HEK293 (cell line): ENCODE results near the gene PRSS12.

Source experiments
- BCL11A ChIP-seq: fragments of 450-650 bp; formaldehyde crosslinking; IDR thresholded peaks from 2 replicates; pipeline ENCODE4 v1.5.1; 2016; ENCODE audit warnings: low read depth, missing biosample characterization, missing genetic modification characterization
- GLIS1 ChIP-seq: fragments of 450-650 bp; formaldehyde crosslinking; IDR thresholded peaks from 2 replicates; pipeline ENCODE4 v1.5.1; 2016; ENCODE audit warnings: missing biosample characterization, missing genetic modification characterization
- KLF10 ChIP-seq: fragments of 450-650 bp; IDR thresholded peaks from 2 replicates; pipeline ENCODE4 v1.5.1; 2018; ENCODE audit warnings: missing biosample characterization, mild to moderate bottlenecking, missing genetic modification characterization
- SALL2 ChIP-seq: fragments of 450-650 bp; formaldehyde crosslinking; IDR thresholded peaks from 2 replicates; pipeline ENCODE4 v1.5.0; 2017; ENCODE audit warnings: missing biosample characterization, mild to moderate bottlenecking, missing genetic modification characterization, borderline replicate concordance
- SCRT1 ChIP-seq: fragments of 450-650 bp; formaldehyde crosslinking; IDR thresholded peaks from 2 replicates; pipeline ENCODE4 v1.5.1; 2016; ENCODE audit warnings: missing biosample characterization, missing genetic modification characterization, borderline replicate concordance
- TRIM28 ChIP-seq: IDR thresholded peaks from 2 replicates; pipeline ENCODE4 v1.6.1; 2011; ENCODE audit warnings: low read length, control low read depth, borderline replicate concordance
- ZBTB1 ChIP-seq: fragments of 450-650 bp; formaldehyde crosslinking; IDR thresholded peaks from 2 replicates; pipeline ENCODE4 v1.5.1; 2016; ENCODE audit warnings: missing biosample characterization, missing genetic modification characterization
- ZBTB20 ChIP-seq: fragments of 450-650 bp; formaldehyde crosslinking; IDR thresholded peaks from 2 replicates; pipeline ENCODE4 v1.5.1; 2016; ENCODE audit warnings: missing biosample characterization, missing genetic modification characterization
- ZBTB21 ChIP-seq: fragments of 450-650 bp; formaldehyde crosslinking; IDR thresholded peaks from 2 replicates; pipeline ENCODE4 v1.5.1; 2017; ENCODE audit warnings: missing biosample characterization, missing genetic modification characterization
- ZBTB8A ChIP-seq: fragments of 450-650 bp; formaldehyde crosslinking; IDR thresholded peaks from 2 replicates; pipeline ENCODE4 v1.5.1; 2016; ENCODE audit warnings: missing biosample characterization, missing genetic modification characterization
- ZFP41 ChIP-seq: fragments of 450-650 bp; formaldehyde crosslinking; IDR thresholded peaks from 2 replicates; pipeline ENCODE4 v1.5.1; 2016; ENCODE audit warnings: missing biosample characterization, missing genetic modification characterization, borderline replicate concordance
- ZNF112 ChIP-seq: fragments of 450-650 bp; formaldehyde crosslinking; IDR thresholded peaks from 2 replicates; pipeline ENCODE4 v1.5.0; 2017; ENCODE audit warnings: missing biosample characterization, missing genetic modification characterization
- ZNF132 ChIP-seq: fragments of 450-650 bp; formaldehyde crosslinking; IDR thresholded peaks from 2 replicates; pipeline ENCODE4 v1.5.1; 2017; ENCODE audit warnings: missing biosample characterization, missing genetic modification characterization, borderline replicate concordance
- ZNF146 ChIP-seq: fragments of 450-650 bp; formaldehyde crosslinking; IDR thresholded peaks from 2 replicates; pipeline ENCODE4 v1.5.1; 2016; ENCODE audit warnings: missing biosample characterization, missing genetic modification characterization
- ZNF184 ChIP-seq: fragments of 450-650 bp; IDR thresholded peaks from 2 replicates; pipeline ENCODE4 v1.5.1; 2018; ENCODE audit warnings: missing biosample characterization, mild to moderate bottlenecking, missing genetic modification characterization
- ZNF223 ChIP-seq: fragments of 450-650 bp; formaldehyde crosslinking; IDR thresholded peaks from 2 replicates; pipeline ENCODE4 v1.5.1; 2016; ENCODE audit warnings: missing biosample characterization, missing genetic modification characterization
- ZNF350 ChIP-seq: fragments of 450-650 bp; formaldehyde crosslinking; IDR thresholded peaks from 2 replicates; pipeline ENCODE4 v1.5.0; 2017; ENCODE audit warnings: missing biosample characterization, mild to moderate bottlenecking, missing genetic modification characterization
- ZNF366 ChIP-seq: fragments of 450-650 bp; formaldehyde crosslinking; conservative IDR thresholded peaks from 2 replicates; pipeline ENCODE4 v1.5.1; 2016; ENCODE audit warnings: missing biosample characterization, missing genetic modification characterization
- ZNF394 ChIP-seq: fragments of 450-650 bp; formaldehyde crosslinking; IDR thresholded peaks from 2 replicates; pipeline ENCODE4 v1.5.1; 2016; ENCODE audit warnings: missing biosample characterization, missing genetic modification characterization, mild to moderate bottlenecking, moderate library complexity, borderline replicate concordance
- ZNF433 ChIP-seq: fragments of 450-650 bp; formaldehyde crosslinking; IDR thresholded peaks from 2 replicates; pipeline ENCODE4 v1.5.1; 2016; ENCODE audit warnings: missing biosample characterization, missing genetic modification characterization, low read depth
- ZNF571 ChIP-seq: fragments of 450-650 bp; formaldehyde crosslinking; IDR thresholded peaks from 2 replicates; pipeline ENCODE4 v1.5.0; 2017; ENCODE audit warnings: missing biosample characterization, missing genetic modification characterization
- ZNF670 ChIP-seq: fragments of 450-650 bp; formaldehyde crosslinking; IDR thresholded peaks from 2 replicates; pipeline ENCODE4 v1.5.1; 2016; ENCODE audit warnings: missing biosample characterization, missing genetic modification characterization, low read depth
- ZNF704 ChIP-seq: fragments of 450-650 bp; formaldehyde crosslinking; IDR thresholded peaks from 2 replicates; pipeline ENCODE4 v1.5.1; 2016; ENCODE audit warnings: missing biosample characterization, missing genetic modification characterization
- ZNF707 ChIP-seq: fragments of 450-650 bp; formaldehyde crosslinking; IDR thresholded peaks from 2 replicates; pipeline ENCODE4 v1.5.1; 2016; ENCODE audit warnings: missing biosample characterization, missing genetic modification characterization
- ZSCAN30 ChIP-seq: fragments of 450-650 bp; IDR thresholded peaks from 2 replicates; pipeline ENCODE4 v1.5.1; 2018; ENCODE audit warnings: missing biosample characterization, mild to moderate bottlenecking, missing genetic modification characterization, moderate library complexity
- TF ChIP-seq, protein P1 (sequence below): fragments of 450-650 bp; formaldehyde crosslinking; IDR thresholded peaks from 2 replicates; pipeline ENCODE4 v1.5.1; 2016; ENCODE audit warnings: missing biosample characterization, missing genetic modification characterization
- TF ChIP-seq, protein P2 (sequence below): fragments of 450-650 bp; formaldehyde crosslinking; IDR thresholded peaks from 2 replicates; pipeline ENCODE4 v1.5.1; 2016; ENCODE audit warnings: missing biosample characterization, missing genetic modification characterization
- TF ChIP-seq, protein P3 (sequence below): IDR thresholded peaks from 2 replicates; pipeline ENCODE4 v1.6.1; 2011; ENCODE audit warnings: mild to moderate bottlenecking, low read depth, low read length, borderline replicate concordance
- TF ChIP-seq, protein P4 (sequence below): fragments of 450-650 bp; formaldehyde crosslinking; IDR thresholded peaks from 2 replicates; pipeline ENCODE4 v1.5.1; 2016; ENCODE audit warnings: missing biosample characterization, missing genetic modification characterization, low read depth
- TF ChIP-seq, protein P5 (sequence below): fragments of 450-650 bp; formaldehyde crosslinking; IDR thresholded peaks from 2 replicates; pipeline ENCODE4 v1.5.1; 2016; ENCODE audit warnings: missing biosample characterization, missing genetic modification characterization

The PRSS12 gene

DNA sequence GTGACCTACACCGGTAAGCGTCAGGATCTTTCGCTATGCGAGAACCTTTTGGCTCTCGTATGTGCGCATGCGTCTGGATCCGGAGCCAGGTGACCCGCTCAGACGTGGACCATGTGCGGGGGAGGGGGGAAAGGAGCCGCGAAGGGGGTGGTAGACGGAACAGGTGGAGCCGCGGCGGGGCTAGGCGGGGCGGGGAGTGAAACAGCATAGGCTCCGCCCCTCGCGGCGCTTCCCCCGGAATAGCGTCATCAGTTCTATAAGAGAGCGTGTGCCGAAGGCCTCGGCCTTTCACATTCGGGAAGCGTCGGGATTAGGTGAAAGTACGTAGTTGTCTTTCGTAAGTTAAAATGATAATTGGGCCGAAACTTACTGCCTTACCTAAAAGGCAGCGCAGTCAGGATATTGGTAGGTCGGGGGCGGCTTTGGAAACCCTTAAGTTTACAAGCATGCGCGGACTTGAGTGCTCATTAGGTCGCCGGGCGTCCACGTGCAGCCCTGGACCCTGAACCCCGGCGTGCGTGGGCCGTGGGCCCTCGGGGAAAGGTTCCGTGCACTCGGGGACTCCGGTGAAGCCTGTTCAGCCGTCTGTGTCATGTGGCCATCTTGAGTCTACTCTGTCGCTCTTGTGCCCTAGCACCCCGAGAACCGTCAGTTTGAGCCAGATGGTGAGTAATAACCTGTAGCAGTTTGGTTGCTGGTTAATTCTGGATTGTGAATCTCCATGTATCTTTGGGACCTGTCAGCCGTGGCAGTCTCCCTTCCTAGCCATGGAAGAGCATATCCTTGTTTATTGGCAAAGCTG lies 74.1 kb downstream of the PRSS12 start (continued):
- TF ChIP-seq ZBTB1 (tag by site-specific recombination): no peak
- no peak for TF ChIP-seq ZNF350 (tag by site-specific recombination)
- no peak for TF ChIP-seq ZNF146
- no peak for TF ChIP-seq ZNF571 (tag by site-specific recombination)
- TF ChIP-seq GLIS1 (tag by site-specific recombination): peak; percentile 29; the same call in 1 of the 2 replicates
- no peak for TF ChIP-seq SALL2 (tag by site-specific recombination)
- TF ChIP-seq ZBTB8A (tag by site-specific recombination): 0 out of 2 replicates have a peak, but pooled peaks have one; percentile 16
- peak; percentile 51 for TF ChIP-seq ZSCAN30
- TF ChIP-seq ZNF112 (tag by site-specific recombination): no peak
- TF ChIP-seq BCL11A (tag by site-specific recombination): no peak
- TF ChIP-seq ZNF704 (tag by site-specific recombination): no peak
- TF ChIP-seq, protein P1, sequence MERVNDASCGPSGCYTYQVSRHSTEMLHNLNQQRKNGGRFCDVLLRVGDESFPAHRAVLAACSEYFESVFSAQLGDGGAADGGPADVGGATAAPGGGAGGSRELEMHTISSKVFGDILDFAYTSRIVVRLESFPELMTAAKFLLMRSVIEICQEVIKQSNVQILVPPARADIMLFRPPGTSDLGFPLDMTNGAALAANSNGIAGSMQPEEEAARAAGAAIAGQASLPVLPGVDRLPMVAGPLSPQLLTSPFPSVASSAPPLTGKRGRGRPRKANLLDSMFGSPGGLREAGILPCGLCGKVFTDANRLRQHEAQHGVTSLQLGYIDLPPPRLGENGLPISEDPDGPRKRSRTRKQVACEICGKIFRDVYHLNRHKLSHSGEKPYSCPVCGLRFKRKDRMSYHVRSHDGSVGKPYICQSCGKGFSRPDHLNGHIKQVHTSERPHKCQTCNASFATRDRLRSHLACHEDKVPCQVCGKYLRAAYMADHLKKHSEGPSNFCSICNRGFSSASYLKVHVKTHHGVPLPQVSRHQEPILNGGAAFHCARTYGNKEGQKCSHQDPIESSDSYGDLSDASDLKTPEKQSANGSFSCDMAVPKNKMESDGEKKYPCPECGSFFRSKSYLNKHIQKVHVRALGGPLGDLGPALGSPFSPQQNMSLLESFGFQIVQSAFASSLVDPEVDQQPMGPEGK (tag by site-specific recombination): peak; percentile 93
- TF ChIP-seq SCRT1 (tag by site-specific recombination): peak; percentile 19; the same call in 1 of the 2 replicates
- peak; percentile 88 for TF ChIP-seq ZBTB21 (tag by site-specific recombination)
- TF ChIP-seq, protein P2, sequence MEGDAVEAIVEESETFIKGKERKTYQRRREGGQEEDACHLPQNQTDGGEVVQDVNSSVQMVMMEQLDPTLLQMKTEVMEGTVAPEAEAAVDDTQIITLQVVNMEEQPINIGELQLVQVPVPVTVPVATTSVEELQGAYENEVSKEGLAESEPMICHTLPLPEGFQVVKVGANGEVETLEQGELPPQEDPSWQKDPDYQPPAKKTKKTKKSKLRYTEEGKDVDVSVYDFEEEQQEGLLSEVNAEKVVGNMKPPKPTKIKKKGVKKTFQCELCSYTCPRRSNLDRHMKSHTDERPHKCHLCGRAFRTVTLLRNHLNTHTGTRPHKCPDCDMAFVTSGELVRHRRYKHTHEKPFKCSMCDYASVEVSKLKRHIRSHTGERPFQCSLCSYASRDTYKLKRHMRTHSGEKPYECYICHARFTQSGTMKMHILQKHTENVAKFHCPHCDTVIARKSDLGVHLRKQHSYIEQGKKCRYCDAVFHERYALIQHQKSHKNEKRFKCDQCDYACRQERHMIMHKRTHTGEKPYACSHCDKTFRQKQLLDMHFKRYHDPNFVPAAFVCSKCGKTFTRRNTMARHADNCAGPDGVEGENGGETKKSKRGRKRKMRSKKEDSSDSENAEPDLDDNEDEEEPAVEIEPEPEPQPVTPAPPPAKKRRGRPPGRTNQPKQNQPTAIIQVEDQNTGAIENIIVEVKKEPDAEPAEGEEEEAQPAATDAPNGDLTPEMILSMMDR: 0 out of 2 replicates have a peak, but pooled peaks have one; percentile 10
- TF ChIP-seq ZNF394 (tag by site-specific recombination): peak; percentile 32; the same call in 1 of the 2 replicates
- TF ChIP-seq, protein P3, sequence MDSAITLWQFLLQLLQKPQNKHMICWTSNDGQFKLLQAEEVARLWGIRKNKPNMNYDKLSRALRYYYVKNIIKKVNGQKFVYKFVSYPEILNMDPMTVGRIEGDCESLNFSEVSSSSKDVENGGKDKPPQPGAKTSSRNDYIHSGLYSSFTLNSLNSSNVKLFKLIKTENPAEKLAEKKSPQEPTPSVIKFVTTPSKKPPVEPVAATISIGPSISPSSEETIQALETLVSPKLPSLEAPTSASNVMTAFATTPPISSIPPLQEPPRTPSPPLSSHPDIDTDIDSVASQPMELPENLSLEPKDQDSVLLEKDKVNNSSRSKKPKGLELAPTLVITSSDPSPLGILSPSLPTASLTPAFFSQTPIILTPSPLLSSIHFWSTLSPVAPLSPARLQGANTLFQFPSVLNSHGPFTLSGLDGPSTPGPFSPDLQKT: no peak
- no peak for TF ChIP-seq ZNF184 (tag by site-specific recombination)
- TF ChIP-seq ZBTB20 (tag by site-specific recombination): peak; percentile 29; the same call in 1 of the 2 replicates
- TF ChIP-seq TRIM28: peak; percentile 50; the same call in 1 of the 2 replicates
- TF ChIP-seq, protein P4, sequence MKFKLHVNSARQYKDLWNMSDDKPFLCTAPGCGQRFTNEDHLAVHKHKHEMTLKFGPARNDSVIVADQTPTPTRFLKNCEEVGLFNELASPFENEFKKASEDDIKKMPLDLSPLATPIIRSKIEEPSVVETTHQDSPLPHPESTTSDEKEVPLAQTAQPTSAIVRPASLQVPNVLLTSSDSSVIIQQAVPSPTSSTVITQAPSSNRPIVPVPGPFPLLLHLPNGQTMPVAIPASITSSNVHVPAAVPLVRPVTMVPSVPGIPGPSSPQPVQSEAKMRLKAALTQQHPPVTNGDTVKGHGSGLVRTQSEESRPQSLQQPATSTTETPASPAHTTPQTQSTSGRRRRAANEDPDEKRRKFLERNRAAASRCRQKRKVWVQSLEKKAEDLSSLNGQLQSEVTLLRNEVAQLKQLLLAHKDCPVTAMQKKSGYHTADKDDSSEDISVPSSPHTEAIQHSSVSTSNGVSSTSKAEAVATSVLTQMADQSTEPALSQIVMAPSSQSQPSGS (tag by site-specific recombination): no peak; the same call in 1 of the 2 replicates
- TF ChIP-seq ZNF366: no peak
- no peak for TF ChIP-seq ZNF707 (tag by site-specific recombination)
- no peak for TF ChIP-seq ZNF670
- TF ChIP-seq ZNF223 (tag by site-specific recombination): no peak
- TF ChIP-seq, protein P5, sequence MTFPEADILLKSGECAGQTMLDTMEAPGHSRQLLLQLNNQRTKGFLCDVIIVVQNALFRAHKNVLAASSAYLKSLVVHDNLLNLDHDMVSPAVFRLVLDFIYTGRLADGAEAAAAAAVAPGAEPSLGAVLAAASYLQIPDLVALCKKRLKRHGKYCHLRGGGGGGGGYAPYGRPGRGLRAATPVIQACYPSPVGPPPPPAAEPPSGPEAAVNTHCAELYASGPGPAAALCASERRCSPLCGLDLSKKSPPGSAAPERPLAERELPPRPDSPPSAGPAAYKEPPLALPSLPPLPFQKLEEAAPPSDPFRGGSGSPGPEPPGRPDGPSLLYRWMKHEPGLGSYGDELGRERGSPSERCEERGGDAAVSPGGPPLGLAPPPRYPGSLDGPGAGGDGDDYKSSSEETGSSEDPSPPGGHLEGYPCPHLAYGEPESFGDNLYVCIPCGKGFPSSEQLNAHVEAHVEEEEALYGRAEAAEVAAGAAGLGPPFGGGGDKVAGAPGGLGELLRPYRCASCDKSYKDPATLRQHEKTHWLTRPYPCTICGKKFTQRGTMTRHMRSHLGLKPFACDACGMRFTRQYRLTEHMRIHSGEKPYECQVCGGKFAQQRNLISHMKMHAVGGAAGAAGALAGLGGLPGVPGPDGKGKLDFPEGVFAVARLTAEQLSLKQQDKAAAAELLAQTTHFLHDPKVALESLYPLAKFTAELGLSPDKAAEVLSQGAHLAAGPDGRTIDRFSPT (tag by site-specific recombination): no peak
- TF ChIP-seq ZNF132 (tag by site-specific recombination): no peak
- TF ChIP-seq ZNF433 (tag by site-specific recombination): no peak
- peak; percentile 47; the same call in 1 of the 2 replicates for TF ChIP-seq KLF10 (tag by site-specific recombination)
- no peak for TF ChIP-seq ZFP41
